GM21717 (cell line): ENCODE data around the gene ATP8A1.
A peak's percentile ranks its signal among the peaks of the same experiment; 100 is the strongest.
"Not testable (repeated sequence)": the region's sequence is repeated elsewhere in the genome, so short reads cannot be mapped to it uniquely, and the experiment has no call there.

Source experiments
- ATAC-seq: cut with Tn5 transposase; IDR thresholded peaks from one replicate; pipeline ENCODE4 v1.9.1; 2021; ENCODE audit warnings: mild to moderate bottlenecking, moderate library complexity; ENCODE audit not compliant: unreplicated experiment

Gene ATP8A1

GRCh38 chr4:42656944-42657792 is at the start of gene ATP8A1:
Gene ATP8A1 (minus strand): TSS chr4:42657105. CDS start chr4:42656873, 232 bp downstream.
- ATAC-seq, result peak; percentile 72

- ATAC-seq, result no peak
Observed at GRCh38 chr4:42706086-42706485, 49.2 kb upstream of the ATP8A1 start.

DNA sequence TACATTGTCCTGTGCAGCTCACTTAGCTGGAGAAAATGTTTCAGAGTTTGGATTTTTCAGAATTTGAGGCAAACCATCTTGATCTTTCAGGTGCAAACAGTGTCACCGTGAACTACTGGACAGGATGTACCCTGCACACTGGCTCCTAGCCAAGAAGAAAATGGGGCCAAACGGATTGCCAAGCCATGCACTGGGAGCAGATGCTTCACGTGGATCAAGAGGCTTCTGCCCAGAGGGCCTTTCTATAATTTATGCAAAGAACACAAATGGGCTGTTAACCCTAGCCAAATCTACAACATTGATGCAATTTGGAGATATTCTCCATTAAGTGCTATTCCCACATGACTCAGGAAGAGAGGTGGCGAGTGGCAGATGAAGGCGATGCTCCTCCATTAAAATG is 46.9 kb upstream of the ATP8A1 start:
- ATAC-seq, result no peak

GRCh38 chr4:42702895-42703294 is 46.0 kb upstream of the ATP8A1 start:
- no peak for ATAC-seq

GRCh38 chr4:42701780-42702179 is 44.9 kb upstream of the ATP8A1 start:
- ATAC-seq, result not testable (repeated sequence)

- ATAC-seq, result no peak
Observed at GRCh38 chr4:42690537-42690936, 33.6 kb upstream of the ATP8A1 start.

DNA sequence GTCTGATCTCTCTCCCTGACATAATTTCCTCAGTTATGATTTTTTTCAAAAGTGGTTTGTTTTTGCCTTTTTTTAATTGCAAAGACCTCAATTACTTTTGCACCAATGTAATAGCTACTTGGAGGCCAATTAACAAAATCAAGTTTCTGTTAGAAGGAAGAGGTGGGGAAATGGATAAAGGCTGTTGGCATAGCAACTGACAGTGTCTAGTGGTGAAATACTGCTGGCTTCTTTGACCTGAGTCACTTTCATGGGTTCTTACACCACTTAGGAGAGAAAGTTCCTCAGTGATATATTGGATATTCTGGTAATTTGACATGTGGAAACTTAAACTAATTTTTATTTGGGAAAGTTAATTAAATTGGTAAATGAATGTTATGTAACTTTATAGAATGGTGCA is 26.5 kb upstream of the ATP8A1 start:
- no peak for ATAC-seq

GRCh38 chr4:42678512-42678911 is 21.6 kb upstream of the ATP8A1 start:
- ATAC-seq, result no peak

GRCh38 chr4:42676066-42676951 is 19.4 kb upstream of the ATP8A1 start:
- no peak for ATAC-seq

DNA sequence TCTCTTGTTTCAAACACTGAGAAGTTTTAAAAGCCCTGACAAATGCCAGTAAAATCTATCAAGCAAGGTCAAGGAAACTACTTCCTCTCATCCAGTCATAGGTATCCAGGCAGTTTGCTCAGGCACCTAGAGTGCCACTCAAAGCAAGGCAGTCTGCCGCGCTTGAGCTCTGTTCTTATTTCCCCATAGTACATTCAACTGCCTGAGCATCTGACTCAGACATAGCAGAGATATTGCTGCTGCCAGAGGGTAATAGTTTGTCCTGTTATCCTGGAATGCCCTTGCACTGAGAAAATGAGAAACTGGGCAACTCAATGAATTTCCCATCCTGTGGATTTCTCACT is 16.1 kb upstream of the ATP8A1 start:
- ATAC-seq, result no peak

GRCh38 chr4:42672359-42673081 is 15.6 kb upstream of the ATP8A1 start:
- ATAC-seq, result no peak

DNA sequence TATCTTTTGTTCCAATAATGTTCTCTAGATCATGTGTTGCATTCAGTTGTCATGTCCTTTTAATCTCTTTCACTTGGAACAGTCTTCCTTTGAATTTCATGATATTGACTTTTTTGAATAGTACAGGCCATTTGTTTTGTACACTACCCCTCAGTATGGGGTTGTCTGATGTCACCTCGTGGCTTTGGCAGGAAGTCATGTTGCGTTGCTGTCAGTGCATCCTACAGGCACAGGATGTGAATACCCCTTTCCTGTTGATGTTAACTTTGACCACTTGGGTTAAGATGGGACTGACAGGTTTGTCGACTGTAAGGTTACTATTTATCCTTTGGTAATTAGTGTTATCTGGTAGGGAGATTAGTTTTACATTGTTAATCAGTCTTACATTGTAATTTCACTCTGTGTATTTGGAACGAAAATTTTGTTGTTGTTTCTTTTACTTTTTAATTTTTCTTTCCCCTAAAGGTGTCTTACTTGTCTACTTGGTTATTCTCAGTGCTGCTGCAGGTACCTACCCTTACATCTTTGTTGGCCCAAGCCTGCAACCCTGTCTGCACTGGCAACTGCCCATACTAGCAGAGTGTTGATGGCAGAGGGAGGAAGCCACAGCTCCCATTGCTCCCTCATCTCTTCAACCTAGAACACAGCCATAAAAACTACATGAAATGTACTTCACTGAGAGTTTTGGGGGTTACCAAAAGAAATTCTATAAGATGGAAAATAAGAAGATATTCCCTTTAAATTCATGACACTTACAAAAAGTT is 14.7 kb upstream of the ATP8A1 start:
- ATAC-seq, result peak; percentile 75

- no peak for ATAC-seq
Observed at GRCh38 chr4:42658261-42658660, 1.4 kb upstream of the ATP8A1 start.

- ATAC-seq, result no peak
Observed at GRCh38 chr4:42656679-42656943, 294 bp downstream of the ATP8A1 start.

DNA sequence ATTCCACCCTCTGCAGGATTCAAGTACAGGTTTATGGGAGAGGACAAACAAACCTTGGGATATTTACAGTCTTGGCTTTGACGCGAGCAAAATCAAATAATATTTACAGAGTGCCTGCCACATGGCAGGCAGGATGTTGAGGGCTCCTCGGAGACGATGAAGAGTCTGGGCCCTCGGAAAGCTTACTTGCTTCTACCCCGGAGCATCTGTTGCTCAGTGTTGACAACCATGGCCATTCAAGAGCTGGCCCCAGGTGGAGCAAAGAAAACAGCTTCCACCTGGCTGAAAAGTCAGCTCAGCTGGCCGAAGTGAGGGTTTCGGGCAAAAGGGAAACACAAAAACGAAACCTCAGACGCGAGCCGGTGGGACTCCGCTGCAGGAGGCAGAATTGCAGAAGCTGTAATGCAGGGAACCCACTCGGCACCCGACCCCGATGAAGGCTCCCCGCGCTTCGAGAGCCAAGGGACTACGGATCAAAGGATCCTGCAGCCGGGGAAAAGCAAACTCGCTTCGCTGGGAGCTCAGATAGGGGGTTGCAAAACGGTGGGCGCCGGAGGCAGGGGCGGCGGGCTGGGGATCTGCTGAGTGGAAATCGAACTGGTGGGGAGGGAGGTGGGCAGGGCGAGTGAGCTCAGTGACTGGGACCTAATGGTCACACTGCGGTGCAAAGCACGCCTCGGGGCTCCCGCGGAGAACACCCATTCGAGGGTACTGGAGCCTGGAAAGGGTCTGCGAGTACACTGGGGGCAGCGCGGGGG is 805 bp downstream of the ATP8A1 start:
- ATAC-seq, result peak; percentile 30

GRCh38 chr4:42655269-42655637 is 1.7 kb downstream of the ATP8A1 start:
- peak; percentile 14 for ATAC-seq

- peak; percentile 26 for ATAC-seq
Observed at GRCh38 chr4:42654631-42655268, 2.2 kb downstream of the ATP8A1 start.

- no peak for ATAC-seq
Observed at GRCh38 chr4:42653626-42654560, 3.0 kb downstream of the ATP8A1 start.
